Stimulated activated CD4-positive, alpha-beta T cell treated with anti-CD3 and anti-CD28 coated beads, Interleukin-15, amount 100 ng/mL, for 48 hours (primary cell): Measurements from ENCODE around the gene PAX5.

ENCODE experiments used
- DNase-seq, 2 donors: peaks; one replicate each; pipeline ENCODE4 v3.0.0-alpha.2; 2020; ENCODE audit warnings: low read depth in 2 of 2

Gene PAX5

DNA sequence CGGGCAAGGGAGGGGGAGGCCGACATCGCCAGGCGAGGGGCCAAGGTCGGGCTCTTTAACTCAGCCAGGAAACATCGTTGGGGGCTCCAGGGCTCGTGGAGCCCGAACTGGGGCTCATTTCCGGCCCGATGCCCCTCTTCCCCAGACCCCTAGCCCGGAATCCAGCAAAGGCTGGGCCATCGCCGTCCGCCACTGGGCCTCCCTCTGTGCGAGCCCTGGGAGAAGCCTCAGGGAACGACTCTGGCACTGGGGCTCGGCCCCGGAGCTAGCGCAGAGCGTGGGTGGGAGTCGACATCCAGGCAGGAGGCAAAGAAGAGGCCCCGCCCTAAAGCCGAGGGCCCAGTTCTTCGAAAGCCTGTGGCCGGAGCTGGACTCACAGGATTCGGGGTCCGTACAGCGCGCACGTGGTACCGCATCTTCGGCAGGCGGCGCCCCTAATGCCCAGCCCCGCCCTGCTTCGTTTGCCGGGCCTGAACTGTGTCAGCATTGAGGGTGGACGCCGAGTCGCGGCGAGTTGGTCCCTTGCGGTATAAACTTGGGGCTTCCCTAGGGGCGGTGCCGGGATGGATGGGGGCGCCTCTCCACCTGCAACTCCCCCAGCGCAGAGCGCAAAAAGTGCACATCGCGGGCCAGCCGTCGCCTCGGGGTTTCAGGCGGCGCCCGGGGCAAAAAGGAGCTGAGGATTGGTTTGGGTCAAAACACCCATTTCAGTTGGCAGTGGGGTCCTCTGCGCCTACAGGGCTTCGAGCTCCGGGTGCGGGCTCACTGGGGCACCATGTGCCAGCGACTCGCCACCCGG is 3.6 kb upstream of the PAX5 start:
- no peak for DNase-seq

DNA sequence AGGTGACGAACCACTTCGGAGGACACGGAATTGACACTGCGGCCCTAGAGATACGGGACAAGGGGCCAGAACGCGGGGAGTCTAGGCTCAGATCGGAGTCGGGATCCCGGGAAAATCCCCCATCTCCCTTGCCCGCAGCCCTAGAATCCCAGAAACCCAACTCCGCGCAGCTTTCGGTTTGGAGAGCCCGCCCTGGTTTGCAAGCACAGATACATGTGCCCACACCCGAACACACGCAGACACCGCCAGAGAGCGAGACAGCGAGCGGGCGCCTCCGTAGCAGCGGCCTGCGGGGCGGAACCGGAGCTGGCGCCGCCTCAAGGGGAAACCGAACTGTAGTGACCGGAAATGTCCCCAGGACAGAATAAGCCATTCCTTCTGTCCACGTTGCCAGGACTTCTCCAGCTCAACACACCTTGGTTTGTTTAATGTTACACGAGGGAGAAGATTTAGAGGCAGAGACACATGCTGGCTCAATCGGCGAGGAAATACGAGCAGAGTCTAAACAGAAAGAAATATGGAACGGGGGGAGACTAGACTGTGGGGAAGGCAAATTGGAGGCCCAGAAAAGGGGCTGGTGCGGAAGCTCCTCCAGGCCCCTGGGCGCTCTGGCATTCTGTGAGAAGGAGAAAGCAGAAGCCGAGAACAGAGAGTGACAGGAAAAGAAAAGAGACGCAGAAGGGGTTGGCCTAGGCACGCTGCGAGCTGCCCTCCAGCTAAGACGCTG is 2.9 kb upstream of the PAX5 start:
- DNase-seq, result no peak

DNA sequence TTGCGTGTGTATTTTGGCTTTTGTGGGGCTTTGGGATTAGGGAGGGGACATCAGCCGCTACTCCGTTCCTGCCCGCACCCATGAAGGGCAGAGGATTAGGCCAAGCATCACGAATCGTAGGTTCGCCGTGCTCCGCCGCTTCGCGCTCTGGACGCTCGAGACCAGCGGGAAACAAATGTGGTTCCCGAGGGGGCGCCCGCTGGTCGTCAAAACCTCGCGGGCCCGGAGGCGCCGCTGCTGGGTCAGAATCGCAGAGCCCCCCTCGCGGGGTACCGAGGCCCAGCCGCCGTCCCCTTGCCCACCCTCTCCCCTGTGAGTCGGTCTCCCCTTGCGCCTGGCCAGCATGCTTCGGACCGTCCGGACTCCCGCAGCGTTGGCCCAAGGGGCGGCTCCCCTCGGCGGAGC is 2.3 kb upstream of the PAX5 start:
- DNase-seq, result no peak

DNA sequence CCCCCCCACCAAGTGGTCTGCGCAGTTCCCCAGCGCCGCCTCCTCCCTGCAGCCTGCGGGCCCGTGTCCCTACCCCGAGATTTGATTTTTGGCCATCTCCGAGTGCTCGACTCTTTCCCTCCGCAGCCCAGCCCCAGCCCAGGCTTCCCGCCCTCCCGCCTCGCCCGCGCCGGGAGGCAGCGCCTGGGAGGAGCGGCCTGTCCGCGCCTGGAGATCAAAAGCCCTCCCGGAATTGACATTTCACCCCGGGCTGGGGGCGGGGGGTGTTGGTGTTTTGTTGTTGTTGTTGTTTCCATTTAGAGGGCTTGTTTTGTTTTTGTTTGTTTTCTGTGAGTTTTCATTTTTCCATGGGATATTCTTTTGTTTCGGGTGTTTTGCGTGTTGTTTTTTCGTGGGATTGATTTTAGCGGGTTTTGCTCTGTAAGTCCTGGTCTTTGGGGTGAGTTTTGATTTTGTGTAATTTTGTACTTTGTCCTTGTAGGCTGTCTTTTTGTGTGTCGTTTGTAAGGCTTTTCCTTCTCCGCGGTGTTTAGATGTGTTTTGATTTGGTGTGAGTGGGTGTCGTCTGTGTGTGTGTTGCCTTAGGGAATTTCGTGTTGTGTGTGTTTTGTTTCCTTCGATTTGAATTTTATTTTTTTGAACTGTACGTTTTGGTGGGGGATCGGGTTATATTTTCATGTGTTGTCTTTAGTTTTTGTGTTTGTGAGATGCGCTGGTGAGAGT is 1.7 kb upstream of the PAX5 start:
- no peak for DNase-seq

DNA sequence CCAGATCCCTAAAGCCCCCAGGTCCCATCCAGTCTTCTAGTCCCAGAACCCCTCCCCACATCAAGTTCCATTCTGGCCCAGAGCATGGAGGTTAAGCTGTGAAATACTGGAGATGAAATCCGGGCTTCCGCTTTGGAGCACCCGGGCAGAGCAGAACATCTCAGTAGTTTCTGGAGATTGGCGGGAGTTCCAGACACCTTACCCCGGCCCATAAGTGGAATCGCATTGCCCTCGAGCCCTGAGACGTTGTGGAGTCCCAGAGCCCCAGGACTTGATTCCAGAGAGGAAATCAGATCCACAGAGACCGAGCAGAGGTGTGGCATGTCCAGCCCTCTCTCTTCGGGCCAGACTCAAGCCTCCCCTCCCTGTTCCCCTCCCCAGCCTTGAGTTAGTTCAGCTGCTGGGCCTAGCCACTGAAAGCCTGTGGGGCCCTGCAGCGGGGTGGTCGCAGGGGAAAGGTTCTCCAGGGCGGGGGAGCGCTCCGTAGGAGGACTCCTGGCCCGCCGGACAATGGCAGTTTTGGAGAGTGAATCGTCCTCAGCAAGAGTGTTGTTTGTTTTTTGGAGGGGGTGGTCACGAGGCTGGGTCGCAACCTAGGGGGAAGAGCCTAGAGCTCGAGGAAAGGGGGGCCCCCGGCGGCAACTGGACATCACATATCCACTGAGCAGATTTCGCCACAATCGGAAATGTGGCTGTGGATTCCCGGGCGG is 1.0 kb upstream of the PAX5 start:
- no peak for DNase-seq

DNA sequence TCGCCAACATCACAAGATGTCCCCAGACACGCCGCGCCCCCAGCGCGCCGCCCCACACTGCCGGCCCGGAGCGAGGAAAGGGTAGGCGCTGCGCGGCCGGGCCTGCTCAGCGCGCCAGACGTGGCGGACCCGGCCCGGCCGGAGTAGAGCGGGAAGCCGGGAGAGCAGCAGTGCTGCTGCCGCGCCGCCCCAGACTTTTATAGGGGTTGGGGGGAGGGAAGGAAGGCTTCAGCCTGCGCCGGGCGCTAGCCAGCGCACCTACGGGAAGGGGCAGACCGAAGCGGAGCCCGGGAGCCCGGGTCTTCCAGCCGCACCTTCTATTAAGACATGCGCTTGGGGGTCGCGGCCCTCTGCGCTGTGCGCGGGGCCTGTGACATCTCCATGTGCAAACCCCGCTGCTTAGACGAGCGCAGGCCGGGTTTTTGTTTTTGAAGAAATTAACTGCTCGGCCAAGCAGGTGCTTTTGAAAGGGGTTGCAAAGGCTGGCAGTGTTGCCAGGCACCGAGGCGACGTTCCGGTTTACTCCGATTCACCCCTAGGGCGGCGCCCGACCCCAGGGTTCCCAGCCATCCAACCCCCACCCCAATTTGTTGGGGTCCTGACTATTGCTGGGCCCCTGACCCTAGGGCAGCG is 353 bp upstream of the PAX5 start:
- no peak for DNase-seq

DNA sequence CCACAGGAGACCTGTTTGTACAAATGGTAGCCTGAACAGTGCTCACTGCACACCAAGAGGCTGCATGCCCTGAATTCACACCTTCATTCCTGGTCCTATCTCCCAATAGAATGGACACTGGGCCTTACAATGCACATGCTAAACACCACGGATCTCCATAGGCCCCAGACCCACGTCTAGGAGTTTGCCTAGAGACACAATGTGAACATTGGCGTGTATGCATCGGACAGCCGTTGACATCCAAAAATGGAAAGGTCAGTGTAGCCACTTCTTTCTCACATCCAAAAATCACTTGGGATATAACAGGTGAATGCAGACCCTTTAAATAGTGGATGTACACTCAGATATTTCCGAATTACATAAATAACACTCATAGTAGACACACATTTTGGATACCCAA is 927 bp downstream of the PAX5 start:
- DNase-seq, result no peak

DNA sequence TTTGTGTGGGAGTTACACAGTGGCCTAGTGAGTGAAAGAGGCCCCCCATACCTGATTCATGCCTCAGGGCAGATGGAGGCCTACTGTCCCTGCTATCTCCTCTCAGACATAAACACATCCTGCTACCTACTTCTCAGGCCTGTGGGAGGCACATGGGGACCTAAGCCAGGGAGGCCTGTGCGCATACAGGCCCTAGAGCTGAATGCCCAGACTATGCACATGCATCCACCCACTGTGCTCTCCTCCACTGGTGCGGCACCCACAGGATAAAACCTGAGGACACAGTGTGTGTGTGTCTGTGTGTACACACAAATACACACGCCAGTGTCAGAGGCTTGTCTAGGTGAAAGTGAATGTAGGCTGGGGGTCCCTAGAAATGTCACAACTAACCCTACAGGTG is 1.4 kb downstream of the PAX5 start:
- DNase-seq, result no peak

DNA sequence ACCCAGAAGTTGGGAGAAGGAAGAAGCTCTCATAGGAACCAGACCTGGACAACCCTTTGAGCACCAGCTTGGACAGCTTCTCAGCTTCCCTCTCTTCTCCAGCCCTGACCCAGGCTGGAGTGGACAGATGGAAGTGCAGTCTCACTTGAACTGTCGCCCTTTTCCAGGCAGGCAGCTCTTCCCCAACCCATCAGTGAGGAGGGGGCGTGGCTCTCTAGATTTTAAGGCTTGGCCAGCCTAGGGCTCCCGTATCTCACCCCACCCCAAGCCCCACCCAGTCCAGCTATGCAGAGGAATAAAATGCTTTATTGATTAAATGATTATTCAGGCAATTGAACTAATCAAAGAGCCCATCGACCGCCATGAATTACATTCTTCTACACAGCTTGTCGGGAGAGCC is 2.2 kb downstream of the PAX5 start:
- DNase-seq, result no peak

DNA sequence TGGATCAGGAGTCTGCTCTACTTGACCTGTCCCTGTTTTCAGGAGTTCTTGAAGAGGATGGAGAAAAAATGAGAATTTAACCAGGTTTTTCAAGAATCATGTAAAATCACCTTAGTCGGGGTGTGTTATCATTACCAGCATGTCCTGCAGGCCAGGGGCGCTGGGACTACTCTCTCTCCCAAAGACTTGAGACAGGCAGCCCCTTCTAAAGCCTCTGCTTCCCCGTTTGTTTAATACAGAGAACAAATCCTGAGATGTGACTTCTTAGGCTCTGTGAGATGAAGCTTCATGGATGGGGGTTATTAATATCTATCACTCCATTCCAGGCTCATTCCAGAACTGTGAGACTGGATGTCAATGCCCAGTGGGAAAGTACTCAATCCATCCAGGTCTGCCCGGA is 3.0 kb downstream of the PAX5 start:
- no peak for DNase-seq

DNA sequence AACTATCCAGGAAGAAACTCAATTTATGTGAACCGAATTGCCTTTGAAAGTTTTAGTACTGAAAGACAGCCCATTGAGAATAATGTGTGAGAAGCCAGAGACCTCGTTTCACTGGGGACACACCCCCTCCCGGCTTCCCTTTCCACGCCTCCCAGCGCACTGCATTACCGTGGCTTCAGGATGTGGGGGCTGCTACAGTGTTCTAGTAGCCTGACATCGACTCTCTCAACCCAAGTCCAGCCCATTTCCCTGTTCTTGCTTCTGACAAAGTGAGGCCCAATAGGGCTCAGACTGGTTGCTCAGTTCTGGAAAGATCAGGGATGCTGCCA is 3.5 kb downstream of the PAX5 start:
- no peak for DNase-seq

DNA sequence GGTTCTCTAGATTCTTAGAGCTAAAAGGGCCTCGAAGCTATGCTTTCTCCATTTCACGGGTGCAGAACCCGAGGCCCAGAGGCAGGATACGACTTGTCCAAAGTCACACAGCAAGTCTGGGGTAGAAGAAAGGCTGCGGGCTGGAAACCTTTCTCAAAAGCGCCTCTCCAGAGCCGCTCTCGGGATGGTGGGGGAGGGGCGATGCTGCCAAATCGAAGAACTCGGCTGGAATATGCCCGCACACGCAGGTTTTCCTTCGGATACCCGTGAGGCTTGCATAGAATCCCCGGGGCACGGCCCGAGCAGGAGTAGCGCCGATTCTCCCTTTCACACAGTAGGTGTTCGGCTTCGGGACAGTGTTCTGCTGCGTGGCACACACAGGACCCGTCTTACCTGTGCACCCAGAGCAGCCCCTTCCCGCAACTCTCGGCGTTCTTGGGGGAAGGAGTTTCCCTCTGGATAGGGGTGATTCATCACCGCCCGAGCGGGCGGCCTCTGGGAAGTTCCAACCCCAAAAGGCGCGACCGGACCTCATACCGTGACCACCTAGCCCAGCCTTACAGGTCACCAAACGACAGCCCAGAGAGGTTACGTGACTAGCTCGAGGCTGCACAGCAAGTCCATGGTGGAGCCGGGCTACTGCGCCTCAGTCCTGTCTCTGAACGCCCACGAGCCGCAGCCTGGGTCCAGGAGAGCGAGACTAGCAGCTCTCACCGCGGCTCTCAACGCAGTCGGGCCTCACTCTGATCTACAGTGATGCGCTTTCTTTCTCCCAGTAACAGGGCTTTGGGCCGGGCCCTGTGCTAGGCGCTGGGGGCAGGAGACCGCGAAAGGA is 4.1 kb downstream of the PAX5 start:
- no peak for DNase-seq

DNA sequence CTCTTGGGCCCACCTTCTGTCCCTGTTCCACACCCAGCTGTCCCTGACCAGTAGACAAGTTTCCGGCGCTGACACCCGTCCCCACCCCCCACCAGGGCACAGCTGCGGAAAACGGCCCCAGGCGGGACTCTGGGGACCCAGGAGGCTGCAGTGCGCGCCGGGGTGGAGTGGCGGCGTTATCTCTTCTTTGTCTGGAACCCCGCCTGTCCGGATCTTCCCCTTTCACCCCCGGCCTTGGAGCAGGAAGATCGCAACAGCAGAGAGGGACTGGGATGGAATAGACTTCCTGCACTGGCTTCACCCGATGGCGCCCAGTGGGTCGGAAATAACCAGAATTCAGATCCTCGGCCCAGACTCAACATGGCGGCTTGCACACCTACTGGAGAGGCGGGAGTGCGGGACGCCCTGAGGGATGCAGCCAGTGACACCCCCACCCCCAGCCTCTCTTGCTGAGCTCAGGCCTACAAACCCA is 4.7 kb downstream of the PAX5 start:
- DNase-seq, result no peak

DNA sequence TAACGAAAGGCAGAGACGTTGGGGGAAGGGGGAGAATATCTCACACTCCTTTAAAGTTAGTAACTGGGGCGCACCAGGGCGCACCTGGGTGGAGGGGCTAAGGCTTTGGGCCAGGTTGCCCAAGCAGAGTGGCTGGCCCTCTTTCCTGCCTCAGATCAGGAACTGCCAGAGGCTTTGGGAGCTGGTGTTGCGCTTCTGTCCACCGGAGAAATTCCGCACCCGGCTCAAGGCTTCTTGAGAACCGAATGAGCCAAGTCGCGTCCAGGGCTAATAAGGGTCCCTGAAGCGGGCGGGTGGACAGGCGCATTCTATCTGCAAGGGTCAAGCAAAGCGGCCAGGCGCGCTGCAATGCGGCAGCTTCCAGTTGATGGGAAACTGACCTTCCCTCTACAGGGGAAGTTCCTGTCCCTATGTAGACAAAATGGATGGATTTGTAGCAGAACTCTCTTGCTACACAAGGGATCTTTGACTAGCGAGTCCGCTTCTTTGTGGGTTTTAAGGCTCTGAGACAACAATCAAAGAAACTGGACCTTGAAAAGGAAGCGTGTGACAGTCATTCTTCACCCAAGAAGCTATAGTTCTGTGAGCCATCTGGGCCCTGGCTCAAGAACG is 5.5 kb downstream of the PAX5 start:
- DNase-seq, result no peak

DNA sequence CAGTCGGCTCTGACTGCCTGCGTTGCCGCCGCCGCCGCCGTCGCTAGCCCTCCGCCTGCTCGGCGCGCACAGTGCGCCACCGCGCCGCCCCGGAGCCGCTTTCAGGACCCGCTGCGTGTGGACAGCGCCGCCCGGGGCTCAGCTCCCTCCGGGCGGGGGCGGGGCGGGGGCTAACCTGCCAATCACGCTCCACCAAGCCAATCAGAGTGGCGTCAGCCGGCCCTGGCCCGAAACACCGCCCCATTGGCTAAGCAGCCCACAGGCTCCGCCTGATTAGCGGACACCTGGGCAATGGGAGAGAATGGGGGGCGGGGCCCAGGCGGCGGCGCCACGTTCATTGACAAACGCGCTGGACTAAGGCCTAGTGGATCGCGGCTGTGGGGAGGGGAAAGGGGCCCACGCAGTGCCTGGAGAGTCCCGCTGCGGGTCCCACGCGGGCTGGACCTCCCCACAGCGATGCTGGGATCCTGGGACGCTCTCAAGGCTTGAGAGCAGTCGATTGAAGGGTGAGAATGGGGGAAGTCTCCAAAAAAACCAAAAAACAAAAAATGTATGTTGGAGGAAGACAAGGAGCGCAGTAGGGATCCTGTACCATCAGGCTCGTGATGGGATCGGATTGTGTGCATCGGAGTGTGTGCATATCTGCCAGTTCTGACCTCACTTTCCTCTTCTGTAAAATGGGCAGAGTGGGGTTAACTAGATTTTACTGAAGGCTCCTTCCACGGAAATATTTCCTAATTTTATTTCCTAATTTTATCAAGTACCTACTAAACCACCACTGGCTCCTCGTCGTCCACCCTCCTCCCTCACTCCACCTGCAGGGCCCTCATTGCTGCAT is 6.3 kb downstream of the PAX5 start:
- peak; percentile 90 for DNase-seq

DNA sequence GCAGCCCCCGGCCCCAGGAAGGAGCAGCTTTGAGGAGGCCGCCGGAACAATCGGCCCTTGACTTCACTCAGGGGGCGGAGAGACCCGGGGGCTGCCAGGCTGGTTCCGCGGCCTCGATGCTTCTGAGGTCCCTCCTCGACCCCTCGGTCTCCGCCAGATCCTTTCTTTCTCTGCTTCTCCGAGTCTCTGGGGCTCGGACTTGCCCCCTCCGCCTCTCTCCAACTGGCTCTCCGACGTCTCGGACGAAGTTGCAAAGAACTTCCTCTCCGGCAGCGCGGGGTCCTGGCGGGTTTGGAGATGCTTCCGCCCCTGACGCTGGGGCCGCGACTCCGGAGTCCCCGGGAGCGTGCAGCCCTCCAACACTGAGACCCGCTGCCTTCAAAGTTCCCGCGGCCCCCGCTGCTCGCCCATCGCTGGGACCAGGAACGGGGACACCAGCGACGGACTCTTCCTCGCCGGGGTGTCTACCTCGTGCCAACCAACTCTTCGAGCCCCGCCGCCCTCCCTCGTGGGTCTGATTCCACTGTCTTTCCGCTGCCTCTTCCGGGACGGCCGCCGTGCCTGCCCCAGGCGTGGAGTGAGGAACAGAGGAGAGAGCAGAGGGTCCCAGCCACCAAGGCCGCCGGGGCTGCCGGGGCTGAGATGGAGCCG is 7.0 kb downstream of the PAX5 start:
- DNase-seq, result no peak

DNA sequence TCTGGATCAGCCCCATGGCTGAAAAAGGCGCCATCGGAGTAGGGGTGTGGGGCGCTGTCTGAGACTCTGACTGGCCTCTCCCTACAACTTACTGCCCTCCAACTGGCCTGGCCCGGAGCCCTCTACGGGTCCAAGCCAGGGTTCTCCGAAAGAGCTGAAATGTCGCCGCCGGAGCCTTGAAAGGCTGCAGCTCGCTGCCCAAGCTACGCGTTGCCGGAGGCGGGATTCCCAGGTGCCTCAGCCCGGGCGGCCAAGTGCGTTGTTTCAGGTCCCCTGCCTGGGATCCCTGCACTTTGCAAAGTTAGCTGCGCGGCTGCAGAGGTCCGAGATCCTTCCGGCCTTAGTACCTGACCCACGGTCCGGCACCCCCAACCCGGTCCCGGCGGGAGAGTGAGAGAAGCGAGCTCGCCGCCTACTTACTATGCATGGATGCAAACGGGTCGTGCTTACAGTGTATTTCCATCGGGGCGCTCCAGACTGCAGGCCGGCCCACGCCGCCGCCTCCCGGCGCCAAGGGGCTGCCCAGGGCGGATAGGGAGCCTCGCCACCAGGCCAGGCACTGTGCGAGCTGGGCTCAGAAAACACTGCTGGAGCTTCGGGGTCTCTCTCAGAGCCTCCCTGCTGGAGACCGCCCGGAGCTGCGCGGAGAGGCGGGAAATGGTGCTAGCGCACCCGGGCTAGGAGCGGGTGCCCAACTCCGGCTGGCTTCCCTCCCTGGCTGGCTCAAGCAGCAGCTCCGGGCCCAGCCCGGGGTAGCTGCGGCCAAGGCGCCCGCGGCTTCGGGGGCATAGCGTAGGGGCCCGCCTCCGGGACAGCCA is 7.7 kb downstream of the PAX5 start:
- DNase-seq, result no peak

DNA sequence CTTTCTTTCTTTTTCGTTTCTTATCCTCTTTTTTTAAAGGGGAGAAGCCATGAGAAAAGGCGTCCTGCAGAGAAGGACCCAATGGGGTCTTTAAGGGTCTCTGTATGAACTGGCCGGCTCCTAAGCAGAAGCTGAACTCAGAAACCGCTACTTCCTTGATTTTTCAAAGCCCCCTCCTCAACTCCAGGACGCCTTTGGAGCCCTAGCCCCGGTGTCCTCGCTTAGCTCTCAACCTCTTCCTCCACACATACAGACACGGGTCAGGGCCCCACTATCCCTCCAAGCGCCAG is 8.3 kb downstream of the PAX5 start:
- DNase-seq, result no peak
